ENCODE measurements around the gene MPPE1.
A peak's percentile ranks its signal among the peaks of the same experiment; 100 is the strongest.
"Not testable (repeated sequence)": the region's sequence is repeated elsewhere in the genome, so short reads cannot be mapped to it uniquely, and the experiment has no call there.

The MPPE1 gene

GRCh38 chr18:11908182-11909060 is at the start of gene MPPE1:
Gene MPPE1 (minus strand): TSS chr18:11908317. CDS start chr18:11897264, 11,053 bp downstream.
- DNase-seq (ENCODE audit: low read depth in 2 of 2) = peak; percentile 78 to 85

- DNase-seq (ENCODE audit: low read depth in 2 of 2) = no peak
These were observed 49.5 kb upstream of the MPPE1 start for GRCh38 chr18:11957636-11958035.

- DNase-seq (ENCODE audit: low read depth in 2 of 2) = no peak
These were observed 48.5 kb upstream of the MPPE1 start for GRCh38 chr18:11956371-11957308.

- DNase-seq (ENCODE audit: low read depth in 2 of 2) = no peak
These were observed 47.3 kb upstream of the MPPE1 start for GRCh38 chr18:11955239-11956029.

- DNase-seq (ENCODE audit: low read depth in 2 of 2) = no peak
These were observed 45.0 kb upstream of the MPPE1 start for GRCh38 chr18:11953113-11953512.

GRCh38 chr18:11951390-11951851 is 43.3 kb upstream of the MPPE1 start:
- no peak for DNase-seq (ENCODE audit: low read depth in 2 of 2)

GRCh38 chr18:11950824-11951223 is 42.7 kb upstream of the MPPE1 start:
- no peak for DNase-seq (ENCODE audit: low read depth in 2 of 2)

- DNase-seq (ENCODE audit: low read depth in 2 of 2) = no peak
These were observed 40.9 kb upstream of the MPPE1 start for GRCh38 chr18:11948852-11949523.

- peak; percentile 18 to 54 for DNase-seq (ENCODE audit: low read depth in 2 of 2)
These were observed 39.4 kb upstream of the MPPE1 start for GRCh38 chr18:11947214-11948191.

GRCh38 chr18:11946756-11947155 is 38.6 kb upstream of the MPPE1 start:
- no peak for DNase-seq (ENCODE audit: low read depth in 2 of 2)

GRCh38 chr18:11945834-11946659 is 37.9 kb upstream of the MPPE1 start:
- not testable (repeated sequence) for DNase-seq (ENCODE audit: low read depth in 2 of 2)

- DNase-seq (ENCODE audit: low read depth in 2 of 2) = no peak
These were observed 36.7 kb upstream of the MPPE1 start for GRCh38 chr18:11944786-11945185.

- DNase-seq (ENCODE audit: low read depth in 2 of 2) = no peak
These were observed 36.1 kb upstream of the MPPE1 start for GRCh38 chr18:11944252-11944651.

GRCh38 chr18:11943551-11943950 is 35.4 kb upstream of the MPPE1 start:
- DNase-seq (ENCODE audit: low read depth in 2 of 2) = no peak

GRCh38 chr18:11940956-11941355 is 32.8 kb upstream of the MPPE1 start:
- no peak for DNase-seq (ENCODE audit: low read depth in 2 of 2)

- peak; percentile 45 to 64 for DNase-seq (ENCODE audit: low read depth in 2 of 2)
These were observed 29.9 kb upstream of the MPPE1 start for GRCh38 chr18:11937874-11938478.

GRCh38 chr18:11932393-11932792 is 24.3 kb upstream of the MPPE1 start:
- no peak for DNase-seq (ENCODE audit: low read depth in 2 of 2)

- no peak for DNase-seq (ENCODE audit: low read depth in 2 of 2)
These were observed 19.4 kb upstream of the MPPE1 start for GRCh38 chr18:11927497-11927896.
